GM11168 (cell line): ENCODE results near the gene PAM16.

Experiments used
- in situ Hi-C: fragments of 300-500 bp; cut with MboI; formaldehyde crosslinking; loops from one replicate; pipeline ENCODE4 v1.12.0; 2022; ENCODE audit warnings: low sequenced_read_pairs; ENCODE audit not compliant: unreplicated experiment

PAM16 gene

DNA sequence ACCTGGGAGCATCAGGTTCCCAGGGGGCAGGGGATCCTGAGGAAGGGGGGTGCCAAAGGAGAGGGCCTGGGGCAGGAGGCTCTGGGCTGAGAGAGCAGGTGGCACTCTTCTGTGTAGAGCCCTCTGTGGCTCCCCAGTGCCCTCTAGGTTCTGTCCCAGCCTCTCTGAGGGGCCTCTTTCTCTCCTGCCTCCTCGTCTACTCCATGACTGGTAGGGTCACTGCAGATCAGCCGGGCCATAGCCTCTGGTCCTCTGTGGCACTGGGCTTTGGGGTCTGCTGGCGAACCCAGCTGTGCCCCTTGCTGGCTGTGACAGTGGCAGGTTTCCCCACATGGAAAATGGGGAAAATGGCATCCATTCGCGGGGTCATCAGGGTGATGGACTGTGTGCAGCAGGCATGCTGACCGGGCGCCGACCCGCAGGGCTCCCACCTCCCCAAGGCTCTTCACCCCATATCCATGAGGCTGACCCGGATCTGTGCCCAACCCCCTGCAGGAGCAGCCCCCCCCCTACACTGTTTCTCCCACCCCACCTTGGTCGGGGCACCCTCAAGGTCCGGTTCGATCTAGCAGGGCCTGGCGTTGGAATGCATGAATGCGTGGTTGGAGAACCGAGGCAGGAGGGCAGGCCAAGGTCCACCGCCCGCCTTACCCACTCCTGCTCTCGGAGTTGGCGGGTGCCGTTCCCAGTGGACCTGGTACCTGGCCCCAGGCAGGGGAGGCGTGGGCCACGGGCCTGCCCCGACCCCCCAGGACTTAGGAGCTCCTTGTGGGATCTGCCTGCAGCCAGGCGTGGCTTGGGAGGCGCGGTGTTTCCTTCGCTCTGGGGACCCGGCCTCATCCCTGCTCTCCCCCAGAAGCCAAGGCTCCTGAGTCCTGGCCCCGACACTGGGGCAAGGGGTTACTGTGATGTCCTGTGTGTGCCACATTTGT, 28.7 kb downstream of the PAM16 start:
- in situ Hi-C loops = no loop called here

DNA sequence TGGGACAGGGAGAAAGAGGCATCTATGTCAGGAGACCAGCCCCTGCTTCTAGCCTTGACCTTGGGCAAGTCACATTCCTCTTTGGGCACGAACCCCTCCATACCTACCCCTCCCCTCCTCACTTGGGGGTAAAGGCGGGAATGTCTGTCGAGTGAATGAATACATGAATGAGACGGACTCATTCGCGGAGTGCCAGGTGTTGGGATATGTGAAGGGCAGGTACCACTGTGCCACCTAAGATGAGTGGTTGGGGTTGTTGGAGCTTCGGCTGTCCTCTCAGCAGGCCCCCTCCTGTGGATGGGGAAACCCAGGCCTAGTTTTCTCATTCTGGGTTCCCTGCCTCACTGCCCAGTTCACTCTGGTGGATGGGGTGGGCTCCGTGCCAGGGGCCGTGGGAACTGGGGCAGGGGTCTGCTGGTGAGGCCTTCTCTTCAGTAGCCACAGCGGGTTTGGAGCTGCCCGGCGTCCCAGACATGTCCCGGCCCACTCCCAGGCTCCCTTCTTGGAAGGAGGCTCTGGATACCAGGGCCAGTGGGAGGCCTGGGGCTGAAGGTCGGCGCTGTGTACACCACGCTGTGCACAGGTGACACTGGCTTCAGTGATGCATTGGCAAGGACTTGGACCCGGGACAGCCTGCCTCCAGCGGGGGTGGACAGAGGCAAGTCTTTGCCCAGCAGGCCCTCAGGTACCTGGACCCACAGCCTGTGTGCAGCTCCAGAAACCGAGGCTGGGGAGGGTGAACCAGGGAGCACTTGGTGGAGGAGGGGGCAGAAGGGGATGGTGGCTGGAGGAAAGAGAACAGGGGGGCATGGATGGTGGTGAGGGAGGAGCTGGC, 29.6 kb downstream of the PAM16 start:
- in situ Hi-C loops = no loop called here

DNA sequence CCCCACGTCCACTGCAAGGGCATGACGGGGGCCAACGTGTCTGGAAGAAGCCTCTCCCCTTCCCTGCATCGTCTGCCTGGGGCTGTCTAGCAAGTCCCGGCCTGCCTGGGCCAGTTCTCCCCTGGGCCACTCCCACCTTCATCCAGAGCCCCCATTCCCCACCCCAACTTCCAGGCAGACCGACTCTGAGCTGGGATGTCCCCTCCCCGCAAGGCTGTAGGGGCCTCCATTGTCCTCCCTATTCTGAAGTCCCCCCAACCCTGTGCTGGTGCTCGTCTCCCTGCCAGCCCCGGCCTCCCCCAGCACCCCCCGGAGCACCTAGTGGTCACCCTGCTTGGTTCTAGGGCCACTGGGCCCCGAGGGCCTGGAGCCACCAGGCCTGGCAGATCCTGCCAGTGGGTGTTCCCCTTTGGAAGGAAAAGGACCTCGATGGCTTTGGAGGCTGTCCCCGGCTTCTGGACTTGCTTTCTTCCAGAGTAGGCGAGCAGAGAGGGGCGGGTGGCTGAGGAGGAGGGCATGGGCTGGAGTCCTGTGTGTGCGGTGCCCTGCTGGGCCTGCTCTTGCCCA, 30.5 kb downstream of the PAM16 start:
- in situ Hi-C loops = no loop called here

DNA sequence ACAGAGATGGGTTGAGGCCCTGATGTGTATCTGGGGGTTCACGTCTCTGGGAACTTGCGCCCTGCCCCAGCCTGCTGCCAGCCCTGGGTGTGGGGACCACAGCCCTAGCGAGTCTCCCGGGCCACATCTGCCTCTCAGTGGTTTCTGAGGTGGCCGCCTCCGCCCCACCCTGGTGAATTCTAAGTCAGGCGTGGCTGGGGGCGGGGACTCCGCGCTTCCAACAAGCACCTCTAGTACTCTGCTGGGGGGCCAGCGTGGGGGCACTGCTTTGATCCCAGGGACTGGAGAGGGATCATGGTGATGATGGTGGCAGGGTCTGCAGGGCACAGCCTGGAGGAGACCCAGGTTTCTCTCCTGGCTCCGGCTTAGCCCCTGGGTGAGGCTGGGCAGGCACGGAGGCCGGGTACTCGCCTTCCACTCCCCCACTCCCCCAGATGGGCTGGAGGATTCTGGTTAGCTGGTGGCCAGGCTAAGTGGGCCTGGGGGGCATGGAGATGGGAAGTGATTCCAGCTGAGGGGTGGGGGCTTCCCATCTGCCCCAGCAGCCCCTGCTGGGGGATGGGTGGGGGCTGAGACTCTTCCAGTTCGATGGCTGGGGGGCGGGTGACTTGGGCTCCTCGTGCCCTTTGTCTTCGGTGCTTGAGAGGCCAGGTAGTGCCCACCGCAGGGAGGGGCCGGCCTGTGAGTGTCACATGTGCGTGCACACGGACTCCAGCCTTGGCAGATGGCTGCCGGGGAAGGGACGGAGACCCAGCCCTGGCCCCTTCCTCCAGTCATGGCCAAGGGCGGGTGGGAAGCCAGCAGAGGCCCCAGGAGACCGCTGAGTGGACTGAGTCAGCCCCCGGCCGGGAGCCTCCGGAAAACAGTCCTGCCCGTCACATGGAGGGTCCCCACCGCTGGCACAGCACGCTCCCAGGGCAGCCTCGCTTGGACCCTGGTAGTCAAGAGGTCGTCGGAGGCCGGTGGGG, 31.4 kb downstream of the PAM16 start:
- in situ Hi-C loops = no loop called here

DNA sequence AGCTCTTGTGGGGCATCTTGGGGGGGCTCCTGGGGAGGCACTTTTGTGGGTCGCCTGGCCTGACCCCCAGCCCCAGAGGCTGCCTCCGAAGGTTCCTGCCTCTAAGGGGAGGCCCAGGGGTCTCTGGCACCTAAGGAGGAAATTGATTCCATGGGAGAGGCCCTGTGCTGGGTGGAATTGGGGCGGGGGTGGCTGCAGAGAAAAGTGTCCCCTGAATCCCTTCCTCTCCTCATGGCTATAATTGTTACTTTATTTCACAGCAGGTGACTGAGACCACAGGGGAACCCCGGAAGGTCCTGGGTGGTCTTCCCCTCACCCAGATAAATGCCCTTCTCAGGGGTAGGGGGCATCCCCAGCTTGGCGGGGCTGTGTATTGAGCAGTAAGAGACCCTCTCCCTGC, 32.2 kb downstream of the PAM16 start:
- in situ Hi-C loops = no loop called here

DNA sequence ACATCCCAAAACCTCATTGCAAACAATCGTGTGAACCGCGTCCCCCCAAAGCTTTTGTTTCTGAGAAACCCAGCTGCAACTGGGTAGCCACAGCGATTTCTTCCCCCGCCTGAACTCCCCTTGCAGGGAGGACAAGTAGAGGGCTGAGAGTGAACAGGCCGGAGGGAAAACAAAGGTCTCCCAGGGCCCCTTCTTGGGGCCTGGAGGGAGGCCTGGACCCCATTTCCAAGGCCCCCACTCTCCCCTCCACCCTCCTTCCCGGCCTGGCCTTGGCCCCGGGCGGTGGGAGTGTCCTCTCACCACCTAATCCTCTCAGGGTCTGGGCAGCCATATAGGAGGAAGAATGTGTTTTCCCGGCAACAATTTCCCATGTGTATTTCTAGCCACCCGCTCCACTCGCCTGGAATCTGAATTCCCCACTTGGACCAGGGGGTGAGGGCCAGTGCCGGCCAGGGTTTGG, 32.6 kb downstream of the PAM16 start:
- in situ Hi-C loops = no loop called here

DNA sequence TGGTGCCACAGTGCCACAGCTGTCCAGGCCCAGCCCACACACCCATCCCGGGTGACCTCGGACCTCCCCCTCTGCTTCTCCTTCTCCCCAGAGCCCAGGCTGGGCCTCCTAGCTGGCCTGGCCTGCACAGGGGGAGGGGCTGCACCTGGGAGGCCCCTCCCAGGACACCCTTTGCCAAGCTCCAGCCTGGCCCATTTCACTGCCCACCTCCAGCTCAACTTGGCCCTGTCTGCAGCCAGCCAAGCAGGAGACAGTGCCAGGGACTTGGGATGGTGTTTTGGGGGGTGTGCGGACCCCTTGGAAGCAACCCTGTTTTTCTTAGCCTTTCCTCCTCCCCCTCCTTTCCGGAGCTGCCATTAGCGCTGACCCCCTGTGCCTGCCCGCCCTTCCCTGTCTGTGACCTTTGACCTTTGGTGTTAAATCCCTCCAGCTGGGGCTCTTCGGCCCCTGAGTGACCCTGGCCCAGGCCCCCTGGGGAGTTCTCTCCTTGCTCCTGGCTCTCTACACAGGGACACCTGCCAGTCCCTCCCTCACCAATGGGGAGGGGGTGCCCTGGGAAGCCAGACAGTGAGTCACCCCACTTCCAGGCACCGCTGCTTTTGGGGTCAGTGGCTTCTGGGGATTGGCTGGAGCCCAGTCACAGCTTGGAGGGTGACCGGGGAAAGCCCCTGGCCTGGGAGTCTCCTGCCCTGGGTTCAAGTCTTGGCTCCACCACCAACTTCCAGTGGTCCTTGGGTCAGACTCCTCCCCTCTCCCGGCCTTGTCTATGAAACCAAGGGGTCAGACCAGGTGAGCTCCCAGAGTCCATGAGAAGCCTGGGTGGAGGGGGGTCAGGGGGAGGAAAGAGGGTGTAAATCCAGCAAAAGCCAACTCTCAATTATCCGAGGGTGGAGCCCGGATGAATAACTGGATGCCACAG, 33.3 kb downstream of the PAM16 start:
- in situ Hi-C loops = no loop called here

DNA sequence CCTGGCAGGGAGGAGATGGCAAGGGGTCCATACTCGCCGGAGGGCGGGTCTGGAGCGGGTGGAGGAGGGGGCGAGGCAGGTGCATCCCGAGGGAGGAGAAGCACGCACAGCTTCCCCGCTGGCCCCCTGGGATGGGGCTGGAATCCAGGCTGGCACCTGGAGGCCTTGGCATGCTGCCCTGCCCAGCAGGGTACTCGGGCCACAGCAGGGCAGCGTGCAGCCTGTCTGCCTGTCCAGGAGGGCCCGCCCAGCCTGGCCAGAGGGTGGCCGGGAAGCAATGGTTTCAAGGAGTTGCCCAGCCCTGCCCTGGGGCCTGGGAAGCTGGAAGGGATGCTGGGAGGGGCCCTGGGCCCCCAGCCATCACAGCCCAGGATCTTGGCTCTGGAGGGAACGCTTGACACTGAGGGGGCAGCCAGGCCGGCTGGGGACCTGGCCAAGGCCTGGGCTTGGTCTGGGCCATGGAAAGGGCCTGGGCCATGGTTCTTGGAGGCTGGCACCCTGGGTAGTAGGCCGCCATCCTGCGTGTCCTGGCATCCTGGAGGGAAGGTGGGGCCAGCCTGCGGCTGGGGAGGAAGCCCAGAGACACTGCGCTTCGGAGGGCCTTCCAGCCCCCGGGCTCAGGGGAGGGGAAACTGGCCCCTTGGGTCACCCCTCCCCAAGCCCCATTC, 34.1 kb downstream of the PAM16 start:
- in situ Hi-C loops = no loop called here

DNA sequence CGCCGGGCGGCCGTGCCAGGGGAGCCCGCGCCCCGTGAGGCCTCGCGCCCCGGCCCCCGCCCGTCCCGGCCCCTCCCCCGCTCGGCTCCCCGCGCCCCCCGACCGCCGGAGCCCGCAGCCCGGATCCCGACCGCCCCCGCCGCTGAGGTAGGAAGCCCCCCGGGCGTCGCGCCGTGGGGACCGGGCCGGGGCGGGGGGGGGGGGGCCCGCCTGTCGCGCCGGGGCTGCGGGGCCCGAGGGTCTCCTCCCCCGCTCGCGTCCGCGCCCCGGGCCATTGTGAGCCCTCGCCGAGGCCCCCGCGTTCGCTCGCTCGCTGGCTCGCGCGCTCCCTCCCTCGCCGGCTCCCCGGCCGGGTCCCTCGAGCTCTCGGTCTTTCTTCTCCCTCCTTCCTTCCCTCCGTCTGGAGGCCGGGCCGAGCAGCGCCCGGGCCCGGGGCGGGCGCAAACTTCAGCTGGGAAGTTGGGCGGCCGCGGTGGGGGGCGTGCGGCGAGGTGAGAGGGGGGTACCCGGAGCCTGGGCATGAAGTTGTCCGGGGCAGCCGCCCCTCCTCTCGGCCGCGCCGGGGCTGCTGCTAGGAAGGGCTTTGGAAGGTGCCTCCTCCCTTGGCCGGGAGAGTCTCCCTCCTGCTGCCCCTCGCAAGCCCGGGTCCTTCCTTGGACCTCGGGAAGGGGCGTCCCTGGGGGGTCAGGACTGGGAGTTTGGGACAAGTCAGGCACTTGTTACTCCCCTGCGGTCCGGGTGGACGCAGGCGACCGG, 34.8 kb downstream of the PAM16 start:
- in situ Hi-C loops = no loop called here

DNA sequence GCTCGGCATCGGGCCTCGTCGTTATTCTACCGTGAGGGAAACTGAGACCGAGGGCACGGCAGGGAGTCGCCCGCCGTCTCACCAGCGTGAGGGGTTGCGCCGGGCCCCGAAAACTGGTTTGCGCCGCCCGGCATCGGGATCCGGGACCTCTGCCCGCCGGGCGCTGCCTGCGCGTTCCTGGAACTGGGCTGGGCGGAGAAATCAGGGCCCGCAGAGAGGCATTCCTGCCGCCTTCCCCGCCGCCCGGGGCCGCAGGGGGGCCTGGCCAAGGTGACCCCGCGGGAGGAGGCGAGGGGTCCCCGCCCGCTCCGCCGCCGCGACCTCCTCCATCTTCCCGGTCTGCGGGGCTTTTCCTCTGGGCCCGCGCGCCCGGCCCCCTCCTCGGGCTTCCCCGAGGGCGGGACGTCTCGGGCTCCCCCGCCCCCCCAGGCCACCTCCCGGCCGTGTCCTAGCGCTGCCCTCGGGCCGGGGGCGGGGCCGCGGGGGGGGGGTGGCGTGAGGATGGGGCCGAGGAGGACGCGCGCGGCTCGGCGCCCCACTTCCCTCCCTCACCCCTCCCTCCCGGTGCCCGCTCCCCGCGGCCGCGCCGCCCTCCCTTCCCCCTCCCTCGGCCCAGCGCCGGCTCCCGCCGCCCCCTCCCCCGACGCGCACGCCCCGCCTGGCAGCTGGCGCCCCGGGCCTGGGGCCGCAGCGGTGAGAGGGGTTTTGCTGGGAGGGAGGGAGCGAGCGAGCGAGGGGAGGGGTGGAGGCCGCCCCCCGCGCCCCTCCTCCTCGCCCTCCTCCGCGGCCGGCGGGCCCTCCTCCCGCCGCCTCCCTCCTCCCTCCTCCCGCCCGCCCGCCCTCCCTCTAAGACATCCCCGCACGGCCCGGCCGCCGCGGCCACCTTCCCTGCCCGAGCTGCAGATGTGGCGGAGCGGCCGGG, 35.7 kb downstream of the PAM16 start, which contains the start of gene GLIS2:
Gene GLIS2, plus strand, starts transcription at position 882 of the 922 bp plus-strand sequence. CDS start 16,214 bp downstream, outside the sequence.
- in situ Hi-C loops = no loop called here

DNA sequence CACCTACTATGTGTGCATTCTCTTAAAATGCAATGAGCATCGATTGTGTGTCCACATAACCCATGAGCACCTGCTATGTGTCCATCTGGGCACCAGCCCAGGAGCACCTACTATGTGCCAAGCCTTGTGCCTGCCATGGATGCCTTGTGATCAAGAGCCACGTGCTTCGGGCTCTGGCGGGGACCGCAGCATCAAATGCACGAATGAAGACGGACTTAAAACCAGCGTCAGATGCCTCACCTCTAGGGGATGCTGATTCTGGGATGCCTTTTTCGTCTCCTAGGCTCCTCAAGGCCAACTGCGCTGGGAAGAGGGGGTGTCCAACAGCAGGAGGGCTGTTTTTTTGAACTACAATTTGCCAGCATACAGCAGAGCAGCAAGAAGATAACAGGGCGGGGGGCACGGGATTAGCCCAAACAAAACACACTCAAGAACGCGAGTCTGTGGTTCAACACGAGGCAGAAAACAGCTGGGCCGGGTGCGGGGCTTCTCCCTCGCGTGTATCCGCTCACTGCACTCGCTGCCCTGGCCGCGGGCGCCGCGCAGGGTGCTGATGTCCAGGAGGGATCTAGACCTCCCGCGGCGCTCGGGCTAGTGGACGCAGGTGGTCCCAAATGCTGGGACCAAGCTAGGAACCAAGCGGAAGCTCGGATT, 36.5 kb downstream of the PAM16 start:
- in situ Hi-C loops = no loop called here

DNA sequence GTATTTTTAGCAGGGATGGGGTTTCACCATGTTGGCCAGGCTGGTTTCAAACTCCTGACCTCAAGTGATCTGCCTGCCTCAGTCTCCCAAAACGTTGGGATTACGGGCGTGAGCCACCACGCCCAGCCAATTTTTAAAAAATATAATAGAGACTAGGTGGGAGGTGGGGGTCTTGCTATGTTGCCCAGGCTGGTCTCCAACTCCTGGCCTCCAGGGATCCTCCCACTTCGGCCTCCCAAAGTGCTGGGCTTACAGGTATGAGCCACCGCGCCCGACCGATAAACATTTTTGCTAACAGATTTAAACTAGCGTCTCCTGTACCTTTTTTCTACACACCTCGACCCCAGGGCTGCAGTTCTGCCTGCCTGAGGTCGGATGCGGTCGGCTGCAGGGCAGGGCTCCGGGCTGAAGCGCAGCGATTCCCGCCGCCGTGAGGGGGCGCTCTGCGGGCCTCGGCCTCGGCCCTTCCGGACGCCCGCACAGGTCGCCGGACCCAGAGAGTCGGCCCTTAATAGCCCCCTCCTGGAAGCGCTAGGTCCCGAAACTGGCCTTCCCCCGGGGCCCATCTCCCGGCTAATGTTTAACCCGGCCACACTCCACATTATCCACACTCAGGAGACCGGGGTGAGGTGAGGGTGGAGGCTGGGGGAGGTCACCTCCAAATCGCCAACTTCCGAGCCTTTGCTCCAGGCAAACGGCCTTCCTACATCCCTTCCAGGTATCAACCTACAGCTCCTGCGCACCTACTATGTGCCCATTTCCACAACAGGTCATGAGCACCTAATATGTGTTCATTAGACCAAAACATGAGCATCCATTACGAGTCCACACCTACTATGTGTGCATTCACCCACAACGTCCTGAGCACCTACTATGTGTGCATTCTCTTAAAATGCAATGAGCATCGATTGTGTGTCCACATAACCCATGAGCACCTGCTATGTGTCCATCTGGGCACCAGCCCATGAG, 37.3 kb downstream of the PAM16 start:
- in situ Hi-C loops = no loop called here

DNA sequence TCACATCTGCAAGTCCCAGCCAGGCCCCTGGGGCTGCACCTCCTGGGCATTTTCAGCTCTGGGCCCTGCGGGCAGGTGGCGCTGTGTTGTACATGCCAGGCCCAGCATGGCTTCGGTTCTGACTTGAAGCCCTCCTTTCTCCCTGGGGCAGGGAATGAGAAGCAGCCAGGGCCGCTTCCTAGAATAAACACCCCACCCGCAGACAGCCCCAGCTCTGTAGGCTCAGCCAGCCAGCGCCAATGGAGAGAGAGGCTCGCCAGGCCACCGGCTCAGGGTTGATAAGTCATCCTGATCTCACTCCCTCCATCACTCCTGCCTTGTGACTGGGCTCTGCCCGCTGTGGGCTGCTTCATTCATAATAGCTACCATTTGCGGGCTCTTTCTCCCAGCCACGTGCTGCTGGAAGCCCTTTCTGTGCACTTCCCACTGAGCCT, 41.3 kb downstream of the PAM16 start:
- in situ Hi-C loops = no loop called here

DNA sequence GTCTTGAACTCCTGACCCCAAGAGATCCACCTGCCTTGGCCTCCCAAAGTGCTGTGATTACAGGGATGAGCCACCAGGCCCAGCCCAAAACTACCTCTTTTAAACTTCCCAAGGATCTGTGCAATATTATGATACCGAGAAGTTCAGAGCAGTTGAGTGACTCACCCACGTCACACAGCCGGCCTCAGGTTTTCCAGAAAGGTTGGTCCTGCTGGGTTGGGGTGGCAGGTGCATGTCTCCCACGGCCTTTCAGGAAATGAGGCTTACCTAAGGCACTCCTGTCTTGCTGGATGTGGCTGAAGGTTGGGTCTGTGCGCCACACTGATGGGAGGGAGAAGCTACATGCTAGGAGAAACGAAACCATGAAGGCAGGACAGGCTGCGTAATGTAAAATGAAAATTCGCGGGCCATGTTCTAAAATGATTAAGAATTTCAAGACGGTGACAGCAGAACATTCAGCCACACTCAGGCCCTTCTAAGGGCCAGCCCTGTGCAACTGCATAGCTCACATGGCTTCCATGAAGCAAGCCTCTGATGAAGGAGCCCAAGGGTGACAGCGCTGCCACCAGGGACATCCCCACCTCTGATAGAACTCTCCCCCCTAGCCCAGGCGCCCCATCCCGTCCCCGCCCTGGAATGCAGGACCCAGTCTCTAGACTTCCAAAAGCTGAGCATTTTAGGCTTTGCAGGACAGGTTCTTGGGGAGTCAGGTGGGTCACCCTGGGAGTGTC, 41.9 kb downstream of the PAM16 start:
- in situ Hi-C loops = no loop called here
